Measurements from ENCODE around the gene POC1A.

The POC1A gene

GRCh38 chr3:52097851-52098507 lies 56.2 kb downstream of the POC1A start:
- FAIRE-seq = no peak

GRCh38 chr3:52095990-52096775 lies 58.0 kb downstream of the POC1A start:
- FAIRE-seq = no peak

GRCh38 chr3:52094571-52095485 lies 59.4 kb downstream of the POC1A start:
- FAIRE-seq = no peak

- FAIRE-seq = no peak
Observed at GRCh38 chr3:52093756-52094545, 60.3 kb downstream of the POC1A start.

- FAIRE-seq = no peak
Observed at GRCh38 chr3:52092891-52093290, 61.3 kb downstream of the POC1A start.

- FAIRE-seq = no peak
Observed at GRCh38 chr3:52092271-52092660, 62.0 kb downstream of the POC1A start.

- FAIRE-seq = no peak
Observed at GRCh38 chr3:52091586-52092270, 62.5 kb downstream of the POC1A start.

GRCh38 chr3:52090933-52091468 lies 63.2 kb downstream of the POC1A start:
- FAIRE-seq = no peak

- FAIRE-seq = no peak
Observed at GRCh38 chr3:52090131-52090932, 63.9 kb downstream of the POC1A start.

- no peak for FAIRE-seq
Observed at GRCh38 chr3:52089691-52090090, 64.5 kb downstream of the POC1A start.

- no peak for FAIRE-seq
Observed at GRCh38 chr3:52088445-52089367, 65.5 kb downstream of the POC1A start.

- FAIRE-seq = no peak
Observed at GRCh38 chr3:52087731-52088130, 66.5 kb downstream of the POC1A start.

GRCh38 chr3:52086976-52087663 lies 67.1 kb downstream of the POC1A start:
- FAIRE-seq = no peak

- no peak for FAIRE-seq
Observed at GRCh38 chr3:52086461-52086860, 67.8 kb downstream of the POC1A start.

- FAIRE-seq = no peak
Observed at GRCh38 chr3:52085681-52086282, 68.4 kb downstream of the POC1A start.

GRCh38 chr3:52084954-52085680 lies 69.1 kb downstream of the POC1A start:
- FAIRE-seq = no peak

- no peak for FAIRE-seq
Observed at GRCh38 chr3:52084216-52084945, 69.8 kb downstream of the POC1A start.
